Activated T-helper 1 cell treated with Interleukin-2 at 50 U/mL for 16 hours (primary cell): ENCODE measurements around the gene LRMDA.
"Not testable (repeated sequence)": the region's sequence is repeated elsewhere in the genome, so short reads cannot be mapped to it uniquely, and the experiment has no call there.

ENCODE experiments used
- DNase-seq: peaks from one replicate; pipeline ENCODE4 v3.0.0-alpha.2; 2020; ENCODE audit warnings: low read depth

LRMDA gene

DNA sequence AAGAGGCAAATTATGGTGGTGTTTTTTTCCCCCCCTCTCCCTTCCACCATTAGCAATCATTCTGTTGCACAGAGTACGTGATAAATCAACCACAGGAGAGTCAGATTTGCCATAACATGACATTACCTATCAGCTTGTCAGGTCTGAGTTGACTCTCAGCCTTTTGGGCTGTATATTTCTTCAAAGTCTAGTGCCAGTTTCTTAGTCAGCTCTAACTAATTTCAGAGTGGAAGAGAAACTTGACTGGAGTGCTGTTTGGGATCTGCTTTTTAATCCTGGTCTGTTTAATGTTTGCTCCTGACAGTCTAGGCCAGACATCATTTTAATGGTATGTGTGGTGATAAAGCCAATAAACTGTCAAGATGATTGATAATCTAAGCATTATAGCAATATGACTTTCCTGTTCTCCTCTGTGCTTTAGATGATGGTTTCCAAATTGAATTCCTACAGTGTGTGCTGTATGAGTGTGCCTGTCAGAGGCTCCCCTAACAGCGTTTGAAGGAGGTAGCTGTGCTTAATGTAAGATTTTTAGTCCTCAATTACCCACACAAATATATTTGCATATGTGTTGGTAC lies 76.9 kb downstream of the LRMDA start:
- no peak for DNase-seq

DNA sequence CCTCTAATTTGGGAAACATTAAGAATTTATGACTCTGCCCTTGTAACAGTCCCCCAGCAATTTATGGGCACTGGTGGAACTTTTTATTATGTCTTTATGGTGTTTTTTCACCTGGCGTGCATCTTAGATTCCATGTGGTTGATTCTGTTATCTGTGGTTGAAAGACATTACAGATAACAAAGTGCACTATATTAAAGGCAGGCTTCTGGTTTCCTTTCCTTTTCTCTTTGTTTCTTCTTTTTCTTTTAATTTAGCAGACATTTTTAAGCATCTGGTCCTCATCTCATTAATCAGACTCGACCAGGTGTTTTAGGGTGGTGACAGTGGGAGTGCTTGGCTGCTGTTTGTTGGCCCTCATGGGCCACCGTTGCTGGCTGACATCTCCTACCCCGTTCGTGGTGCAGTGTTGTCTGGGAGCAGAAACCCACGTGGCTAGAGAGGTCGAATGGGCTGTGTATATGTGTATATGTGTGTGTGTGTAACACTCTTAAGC lies 77.4 kb downstream of the LRMDA start:
- DNase-seq, result no peak

DNA sequence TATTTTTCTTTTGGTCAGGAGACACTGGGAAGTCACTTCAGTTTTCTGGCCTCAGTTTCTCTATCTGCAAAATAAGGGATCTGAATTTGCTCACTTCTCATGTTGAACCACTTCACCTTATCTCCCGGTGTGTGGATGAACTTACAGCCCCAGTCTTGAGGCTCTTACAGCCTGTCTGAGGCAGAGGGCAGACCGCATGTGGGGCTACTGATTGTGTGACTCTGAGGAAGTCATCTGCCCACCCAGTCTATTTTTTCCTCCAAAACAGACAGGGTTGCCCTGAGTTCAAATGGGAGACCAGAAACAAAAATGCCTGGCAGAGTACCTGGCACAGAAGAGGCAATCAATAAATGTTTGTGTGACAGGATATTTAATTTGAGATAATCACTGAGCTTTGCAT lies 78.3 kb downstream of the LRMDA start:
- DNase-seq, result no peak

DNA sequence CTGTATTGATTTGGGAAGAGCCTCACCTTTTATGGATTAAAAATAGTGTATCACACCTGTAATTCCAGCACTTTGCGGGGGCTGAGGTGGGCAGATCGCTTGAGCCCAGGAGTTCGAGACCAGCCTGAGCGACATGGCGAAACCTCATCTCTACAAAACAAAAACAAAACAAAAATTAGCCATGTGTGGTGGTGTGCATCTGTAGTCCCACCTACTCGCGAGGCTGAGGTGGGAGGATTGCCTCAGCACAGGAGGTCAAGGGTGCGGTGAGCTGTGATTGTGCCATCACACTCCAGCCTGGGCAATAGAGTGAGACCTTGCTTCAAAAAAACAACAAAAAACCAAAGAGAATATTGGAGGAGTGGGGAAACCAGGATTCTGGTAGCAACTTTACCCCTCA lies 79.6 kb downstream of the LRMDA start:
- no peak for DNase-seq

DNA sequence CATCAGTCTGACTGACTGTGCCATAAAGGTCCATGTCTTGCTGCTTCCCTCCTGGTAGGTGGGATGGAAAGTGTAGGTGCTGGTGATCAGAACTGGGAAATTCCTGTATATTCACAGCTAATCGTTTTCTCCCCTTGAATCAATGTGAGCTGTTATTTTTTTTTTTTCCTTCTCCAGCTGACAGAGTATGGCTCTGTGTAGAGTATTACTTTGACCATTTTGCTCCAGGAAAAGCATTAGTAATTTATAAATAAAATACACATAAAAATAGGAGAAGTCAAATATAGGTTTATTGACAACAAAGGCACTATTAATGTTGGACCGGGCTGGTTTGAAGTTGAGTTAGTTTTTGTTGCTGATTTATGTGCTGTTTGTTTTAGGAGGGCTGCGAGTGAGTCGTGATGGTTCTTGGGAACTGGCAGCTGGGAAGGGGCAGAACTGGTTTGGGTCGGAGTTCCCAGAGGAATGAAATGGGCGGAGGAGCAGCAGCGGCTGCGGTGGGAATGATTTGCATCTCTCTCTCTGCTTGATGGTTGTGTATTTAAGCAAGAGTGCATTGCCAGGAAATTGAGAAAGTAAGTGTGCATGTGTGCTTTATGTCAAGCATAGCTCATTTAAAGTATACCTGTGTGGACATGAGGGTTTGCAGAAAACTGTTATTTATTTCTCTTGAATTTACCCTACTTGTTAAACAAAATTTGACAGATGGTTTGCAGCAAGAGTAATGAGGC lies 80.9 kb downstream of the LRMDA start:
- DNase-seq, result no peak

DNA sequence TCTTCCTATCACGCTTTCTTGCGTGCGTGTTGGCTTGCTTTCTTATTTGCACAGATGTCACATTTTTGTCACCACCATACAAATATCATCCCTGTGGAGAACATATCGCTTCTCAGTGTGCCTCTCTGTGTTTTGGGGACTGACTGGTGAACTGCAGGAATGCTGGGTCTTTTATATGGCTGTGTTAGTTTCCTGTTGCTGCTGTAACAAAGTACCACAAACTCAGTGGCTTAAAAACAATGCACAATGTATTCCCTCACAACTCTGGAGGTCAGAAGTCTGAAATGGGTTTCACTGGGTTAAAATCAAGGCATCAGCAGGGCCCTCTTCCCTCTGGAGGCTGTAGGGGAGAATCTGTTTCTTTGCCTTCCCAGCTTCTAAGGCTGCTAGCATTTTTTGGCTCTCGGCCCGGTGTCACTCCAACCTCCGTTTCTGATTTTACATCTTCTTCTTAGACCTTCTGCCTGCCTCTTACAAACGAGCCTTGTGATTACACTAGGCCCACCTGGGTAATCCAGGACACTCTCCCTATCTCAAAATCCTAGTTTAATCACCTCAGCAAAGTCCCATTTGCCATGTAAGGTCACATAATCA lies 82.0 kb downstream of the LRMDA start:
- DNase-seq, result no peak

DNA sequence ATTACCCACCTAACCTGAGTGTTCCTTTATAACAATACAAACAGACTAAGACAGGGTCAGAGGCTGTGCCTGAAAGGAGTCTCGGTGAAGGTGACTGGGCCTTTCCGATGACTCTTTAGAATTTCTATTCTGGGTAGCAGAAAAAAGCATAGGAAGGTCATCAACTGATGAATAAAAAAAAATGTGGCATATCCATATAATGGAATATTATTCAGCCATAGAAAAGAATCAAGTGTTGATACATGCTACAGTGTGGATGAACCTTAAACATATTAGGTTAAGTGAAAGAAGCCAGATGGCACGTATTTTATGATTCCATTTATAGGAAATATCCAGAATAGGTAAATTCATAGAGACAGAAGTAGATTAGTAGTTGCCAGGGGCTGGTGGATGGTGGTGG lies 83.4 kb downstream of the LRMDA start:
- no peak for DNase-seq

DNA sequence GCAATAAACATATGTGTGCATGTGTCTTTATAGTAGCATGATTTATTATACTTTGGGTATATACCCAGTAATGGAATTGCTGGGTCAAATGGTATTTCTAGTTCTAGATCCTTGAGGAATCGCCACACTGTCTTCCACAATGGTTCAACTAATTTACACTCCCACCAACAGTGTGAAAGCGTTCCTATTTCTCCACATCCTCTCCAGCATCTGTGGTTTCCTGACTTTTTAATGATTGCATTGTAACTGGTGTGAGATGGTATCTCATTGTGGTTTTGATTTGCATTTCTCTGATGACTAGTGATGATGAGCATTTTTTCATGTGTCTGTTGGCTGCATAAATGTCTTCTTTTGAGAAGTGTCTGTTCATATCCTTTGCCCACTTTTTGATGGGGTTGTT lies 84.7 kb downstream of the LRMDA start:
- not testable (repeated sequence) for DNase-seq

DNA sequence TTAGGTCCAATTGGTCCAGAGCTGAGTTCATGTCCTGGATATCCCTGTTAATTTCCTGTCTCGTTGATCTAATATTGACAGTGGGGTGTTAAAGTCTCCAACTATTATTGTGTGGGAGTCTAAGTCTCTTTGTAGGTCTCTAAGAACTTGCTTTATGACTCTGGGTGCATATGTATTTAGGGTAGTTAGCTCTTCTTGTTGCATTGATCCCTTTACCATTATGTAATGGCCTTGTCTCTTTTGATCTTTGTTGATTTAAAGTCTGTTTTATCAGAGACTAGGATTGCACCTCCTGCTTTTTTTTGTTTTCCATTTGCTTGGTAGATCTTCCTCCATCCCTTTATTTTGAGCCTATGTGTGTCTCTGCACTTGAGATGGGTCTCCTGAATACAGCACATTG lies 87.8 kb downstream of the LRMDA start:
- DNase-seq, result not testable (repeated sequence)

DNA sequence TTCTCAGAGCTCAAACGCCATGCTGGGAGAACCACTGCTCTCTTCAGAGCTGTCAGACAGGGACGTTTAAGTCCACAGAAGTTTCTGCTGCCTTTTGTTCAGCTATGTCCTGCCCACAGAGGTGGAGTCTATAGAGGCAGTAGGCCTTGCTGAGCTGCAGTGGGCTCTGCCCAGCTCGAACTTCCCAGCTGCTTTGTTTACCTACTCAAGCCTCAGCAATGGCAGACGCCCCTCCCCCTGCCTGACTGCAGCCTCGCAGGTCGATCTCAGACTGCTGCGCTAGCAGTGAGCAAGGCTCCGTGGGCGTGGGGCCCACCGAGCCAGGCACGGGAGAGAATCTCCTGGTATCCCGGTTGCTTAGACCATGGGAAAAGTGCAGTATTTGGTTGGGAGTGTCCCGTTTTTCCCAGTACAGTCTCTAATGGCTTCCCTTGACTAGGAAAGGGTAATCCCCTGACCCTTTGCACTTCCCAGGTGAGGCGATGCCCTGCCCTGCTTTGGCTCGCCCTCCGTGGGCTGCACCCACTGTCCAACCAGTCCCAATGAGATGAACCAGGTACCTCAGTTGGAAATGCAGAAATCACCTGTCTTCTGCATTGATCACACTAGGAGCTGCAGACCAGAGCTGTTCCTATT lies 89.9 kb downstream of the LRMDA start:
- not testable (repeated sequence) for DNase-seq

DNA sequence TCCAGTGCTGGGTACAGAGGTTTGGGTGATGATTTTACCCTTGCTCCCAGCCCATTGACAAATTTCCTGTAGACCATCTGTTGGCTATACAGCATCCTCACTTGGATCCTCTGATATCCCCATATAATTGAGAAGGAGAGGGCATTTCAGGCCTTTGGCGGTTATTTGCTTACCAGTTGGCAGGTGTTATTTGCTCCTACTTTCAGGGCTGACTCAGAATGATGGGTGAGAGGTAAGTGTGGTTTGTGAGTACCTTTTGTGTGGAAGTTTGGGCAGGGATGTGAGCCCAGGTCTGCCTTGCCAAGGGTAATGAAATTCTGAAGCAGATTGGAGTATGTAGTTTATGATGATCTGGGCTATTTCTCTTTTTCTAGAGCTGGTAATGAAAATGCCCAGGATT lies 93.6 kb downstream of the LRMDA start:
- DNase-seq, result no peak

DNA sequence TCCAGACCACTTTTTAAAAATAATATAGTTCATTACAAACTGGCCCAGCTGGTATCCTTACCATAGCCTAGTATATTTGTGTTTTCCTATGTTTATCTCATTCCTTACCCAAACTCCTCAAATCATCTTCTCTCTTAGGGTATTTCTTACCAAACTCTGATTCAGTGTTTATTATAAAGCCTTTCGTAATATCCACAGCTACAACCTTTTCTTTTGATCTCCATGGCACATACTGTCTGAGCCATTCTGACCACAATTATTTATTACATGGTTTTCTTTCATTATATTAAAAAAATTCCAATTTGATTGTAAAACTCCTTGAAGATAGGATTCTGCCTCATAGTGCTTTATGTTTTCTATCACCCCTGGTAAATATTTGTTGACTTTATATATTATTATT lies 94.2 kb downstream of the LRMDA start:
- DNase-seq, result no peak

DNA sequence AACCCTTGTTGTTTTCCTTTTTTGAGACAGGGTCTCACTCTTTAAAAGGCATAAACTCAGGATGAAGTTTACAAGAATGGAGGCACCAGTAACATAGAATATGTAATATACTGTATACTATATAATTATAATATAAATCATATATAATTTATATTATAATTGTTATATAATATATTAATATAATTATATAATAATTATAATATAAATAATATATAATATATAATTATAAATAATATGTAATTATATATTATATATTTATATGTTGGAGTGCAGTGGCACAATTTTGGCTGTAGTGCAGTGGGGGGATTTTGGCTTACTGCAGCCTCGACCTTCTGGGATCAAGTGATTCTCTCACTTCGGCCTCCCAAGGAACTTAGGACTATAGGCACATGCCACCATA lies 96.1 kb downstream of the LRMDA start:
- no peak for DNase-seq

DNA sequence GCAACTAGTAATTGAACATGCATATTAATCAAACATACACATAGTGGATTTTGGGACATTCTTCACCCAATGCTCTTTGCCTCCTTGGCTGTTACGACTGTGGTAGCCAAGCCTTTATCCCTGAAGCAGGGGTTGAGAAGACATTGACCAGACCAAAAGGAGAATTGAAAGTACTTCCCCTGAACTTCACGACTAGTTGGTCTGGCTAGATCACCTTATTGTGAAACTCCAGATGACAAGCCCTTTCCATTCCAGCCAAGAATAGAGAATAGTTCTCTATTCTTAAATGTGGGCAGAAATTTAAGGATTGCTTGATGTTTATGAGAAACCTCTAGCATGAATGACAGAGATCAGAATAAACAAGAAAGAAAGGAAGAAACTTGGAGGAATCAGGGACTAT lies 97.0 kb downstream of the LRMDA start:
- no peak for DNase-seq

DNA sequence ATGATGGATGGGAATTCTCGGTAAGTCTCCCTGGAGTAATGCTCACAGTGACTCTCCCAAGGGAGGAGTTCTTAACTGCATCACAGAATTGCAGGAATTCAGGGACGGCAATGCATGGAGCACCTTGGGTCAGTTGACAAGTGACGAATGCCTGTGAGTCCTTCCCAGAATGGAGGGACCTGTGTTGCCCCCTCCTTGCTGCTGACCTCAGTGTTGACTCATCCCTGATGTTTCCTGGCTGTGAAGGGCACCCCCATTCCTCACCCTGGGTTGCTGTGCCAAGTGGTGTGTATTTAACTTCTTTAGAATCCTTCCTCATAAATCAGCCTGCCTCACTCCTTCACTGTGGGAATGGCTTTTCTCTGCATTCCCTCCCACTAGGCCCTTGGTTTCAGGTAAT lies 98.9 kb downstream of the LRMDA start:
- DNase-seq, result no peak

DNA sequence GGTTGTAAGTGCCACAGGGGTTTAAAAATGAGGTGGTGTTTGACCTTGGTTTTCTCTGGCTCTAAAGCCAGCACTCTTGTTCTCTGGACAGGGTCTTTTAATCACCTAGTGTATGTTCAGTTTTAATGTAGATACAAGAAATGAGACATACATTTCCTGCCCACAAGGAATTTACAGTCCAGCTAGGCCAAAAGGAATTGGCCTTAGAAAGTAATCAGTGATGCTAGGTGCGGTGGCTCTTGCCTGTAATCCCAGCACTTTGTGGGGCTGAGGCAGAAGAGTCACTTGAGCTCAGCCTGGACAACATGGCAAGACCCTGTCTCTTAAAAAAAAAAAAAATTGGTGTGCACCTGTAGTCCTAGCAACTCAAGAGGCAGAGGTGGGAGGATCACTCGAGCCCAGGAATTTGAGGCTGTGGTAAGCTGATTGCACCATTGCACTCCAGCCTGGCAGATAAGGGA lies 100.2 kb downstream of the LRMDA start:
- no peak for DNase-seq

DNA sequence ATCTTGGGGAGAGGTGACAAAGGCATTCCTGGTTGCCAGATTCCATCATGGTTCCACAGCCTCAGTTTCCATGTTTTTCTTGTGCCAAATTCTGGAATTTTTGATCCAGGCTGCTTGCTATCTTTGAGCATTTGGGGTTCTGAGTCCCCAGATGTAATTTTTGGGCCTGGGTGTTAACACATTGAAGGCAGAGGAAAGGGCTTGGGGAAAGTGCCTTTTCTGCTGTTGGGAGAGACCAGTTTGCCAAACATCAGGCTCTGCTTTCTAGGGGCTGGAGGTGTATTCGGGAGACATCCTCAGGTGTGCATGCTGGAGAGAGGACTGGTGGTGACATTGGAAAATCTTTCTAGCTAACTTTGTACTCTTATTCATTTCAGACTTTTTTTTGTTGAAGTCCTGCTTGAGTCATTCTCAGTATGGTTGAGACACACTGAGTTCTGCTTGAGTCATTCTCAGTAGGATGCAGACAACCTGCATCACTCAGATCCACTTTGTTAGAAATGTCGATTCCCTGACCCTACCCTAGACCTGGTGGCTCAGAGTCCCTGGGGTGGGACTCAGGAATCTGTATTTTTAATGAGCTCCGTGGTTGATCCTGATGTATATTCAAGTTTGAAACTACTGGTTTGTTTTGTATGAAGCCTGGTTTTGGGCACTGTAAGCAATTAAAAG lies 101.0 kb downstream of the LRMDA start:
- no peak for DNase-seq

DNA sequence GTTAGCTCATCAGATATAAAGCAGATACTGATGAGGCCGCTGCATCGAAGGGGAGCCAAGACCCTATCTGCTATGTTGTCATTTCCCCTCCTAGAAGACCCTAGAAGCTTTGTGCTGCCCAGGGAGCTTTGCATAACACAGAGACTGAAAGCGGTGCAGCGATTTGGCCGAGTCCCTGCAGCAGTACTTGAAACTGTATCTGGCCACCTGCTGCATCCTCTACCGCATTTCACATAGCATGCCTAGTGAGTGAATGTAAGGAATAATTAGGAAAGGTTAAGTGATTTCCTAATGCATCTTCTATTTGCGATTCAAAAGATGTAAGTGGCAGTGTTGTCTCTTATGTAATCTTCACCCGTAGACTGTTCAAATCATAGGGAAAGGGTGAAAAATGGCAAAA lies 106.7 kb downstream of the LRMDA start:
- DNase-seq, result no peak

DNA sequence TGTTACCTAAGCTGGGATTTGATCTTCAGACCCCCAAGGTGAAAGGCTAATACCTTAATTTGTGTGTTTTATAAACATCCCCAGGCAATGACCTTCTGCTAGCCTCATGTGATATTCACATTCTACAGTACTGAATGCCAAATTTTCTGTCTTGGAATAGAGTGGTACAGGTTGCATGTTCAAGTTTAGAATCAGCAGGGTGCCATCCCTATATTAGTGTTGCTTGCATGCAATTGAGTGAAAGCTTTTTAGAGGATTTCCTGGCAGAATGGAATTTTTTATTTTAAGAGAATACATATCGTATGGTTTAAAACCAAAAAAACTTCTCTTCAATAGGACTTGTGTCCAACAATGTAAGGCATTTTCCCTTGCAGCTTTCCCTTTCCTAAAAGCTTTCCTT lies 107.3 kb downstream of the LRMDA start:
- no peak for DNase-seq

DNA sequence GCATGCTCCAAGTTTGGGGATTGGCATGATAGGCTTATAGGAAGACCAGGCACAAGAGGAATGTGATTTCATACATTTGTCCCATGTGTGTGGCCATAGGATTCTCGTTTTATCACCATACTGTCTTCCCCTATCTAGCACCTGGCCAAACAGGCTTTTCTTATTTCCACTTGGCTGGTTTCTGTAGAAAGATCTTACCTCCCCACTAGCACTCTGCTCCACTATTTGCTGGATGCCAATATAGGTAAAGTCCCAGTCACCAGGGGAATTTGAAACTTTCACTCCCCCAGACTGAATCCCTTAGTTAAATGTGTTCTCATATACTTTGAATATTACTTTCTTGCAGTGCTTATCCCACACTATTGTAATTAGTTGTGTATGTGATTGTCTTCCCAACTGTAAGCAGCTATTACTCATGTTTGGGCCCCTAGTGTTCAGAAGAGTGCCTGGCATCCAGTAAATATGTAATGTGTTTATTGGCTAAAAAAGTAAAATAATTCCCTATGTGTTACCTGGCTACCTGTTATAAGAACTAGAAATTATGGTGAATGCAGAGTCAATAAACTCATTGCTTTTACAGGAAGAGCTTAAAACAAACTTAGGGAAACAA lies 109.0 kb downstream of the LRMDA start:
- DNase-seq, result no peak

DNA sequence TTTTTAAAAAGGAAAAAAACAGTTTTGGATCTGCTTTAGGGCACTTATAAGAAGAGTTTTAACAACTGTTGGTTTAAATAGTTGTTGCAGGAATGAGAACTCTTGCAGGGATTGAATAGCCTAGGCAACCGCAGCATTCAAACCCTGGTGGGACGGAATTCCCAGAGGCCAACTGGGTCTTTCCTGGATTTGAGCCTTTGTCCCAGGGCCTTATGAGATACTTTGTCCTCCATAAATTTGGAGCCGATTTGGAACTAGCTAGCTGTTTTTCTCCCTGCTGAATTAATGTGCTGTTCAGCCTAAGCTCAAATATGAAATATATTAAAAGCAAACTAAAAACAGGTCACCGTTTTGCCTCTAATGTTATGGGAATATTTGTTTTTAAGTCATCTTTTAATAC lies 109.6 kb downstream of the LRMDA start:
- DNase-seq, result no peak

DNA sequence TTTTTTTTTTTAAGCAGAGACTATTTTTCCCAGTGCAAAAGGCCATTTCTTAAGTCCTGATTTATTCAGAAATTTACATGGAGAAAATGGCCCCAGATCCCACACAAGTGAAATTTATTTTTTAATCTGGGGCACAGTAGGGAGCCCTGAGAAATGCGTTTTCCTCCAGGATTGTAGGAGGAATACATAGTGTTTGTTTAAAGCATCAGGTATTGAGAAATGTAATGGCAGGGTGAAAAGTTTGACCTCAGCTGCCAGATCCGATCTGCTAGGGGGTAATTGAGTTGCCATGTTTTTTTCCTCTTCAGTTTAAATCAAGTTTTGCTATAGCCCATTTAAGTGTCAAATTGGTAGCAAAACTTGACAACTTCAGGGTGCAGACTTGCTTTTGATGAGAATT lies 110.0 kb downstream of the LRMDA start:
- DNase-seq, result no peak
